GM21786 (cell line): ENCODE measurements around the gene LECT2.
A peak's percentile ranks its signal among the peaks of the same experiment; 100 is the strongest.

Source experiments
- ATAC-seq: cut with Tn5 transposase; IDR thresholded peaks from one replicate; pipeline ENCODE4 v1.9.1; 2021; ENCODE audit not compliant: unreplicated experiment

LECT2 gene

GRCh38 chr5:135978993-135979392 lies 24.2 kb upstream of the LECT2 start:
- no peak for ATAC-seq

- ATAC-seq = no peak
Observed at GRCh38 chr5:135978212-135978631, 23.4 kb upstream of the LECT2 start.

- peak; percentile 77 for ATAC-seq
Observed at GRCh38 chr5:135977375-135977928, 22.7 kb upstream of the LECT2 start.

GRCh38 chr5:135976216-135976615 lies 21.4 kb upstream of the LECT2 start:
- no peak for ATAC-seq

- ATAC-seq = no peak
Observed at GRCh38 chr5:135975122-135975521, 20.3 kb upstream of the LECT2 start.

GRCh38 chr5:135974021-135974600 lies 19.3 kb upstream of the LECT2 start:
- ATAC-seq = no peak

GRCh38 chr5:135973323-135974020 lies 18.7 kb upstream of the LECT2 start:
- no peak for ATAC-seq

- ATAC-seq = no peak
Observed at GRCh38 chr5:135971701-135972100, 16.9 kb upstream of the LECT2 start.

GRCh38 chr5:135966790-135967189 lies 12.0 kb upstream of the LECT2 start:
- no peak for ATAC-seq

GRCh38 chr5:135966165-135966564 lies 11.4 kb upstream of the LECT2 start:
- ATAC-seq = no peak

GRCh38 chr5:135965504-135965903 lies 10.7 kb upstream of the LECT2 start:
- ATAC-seq = no peak

GRCh38 chr5:135964670-135965320 lies 10.0 kb upstream of the LECT2 start:
- ATAC-seq = no peak

GRCh38 chr5:135955525-135955924 lies 742 bp upstream of the LECT2 start:
- ATAC-seq = no peak

- no peak for ATAC-seq
Observed at GRCh38 chr5:135953850-135954249, 933 bp downstream of the LECT2 start.

- ATAC-seq = no peak
Observed at GRCh38 chr5:135952683-135953082, 2.1 kb downstream of the LECT2 start.

- no peak for ATAC-seq
Observed at GRCh38 chr5:135951807-135952206, 3.0 kb downstream of the LECT2 start.

- ATAC-seq = no peak
Observed at GRCh38 chr5:135951257-135951656, 3.5 kb downstream of the LECT2 start.

- ATAC-seq = no peak
Observed at GRCh38 chr5:135950611-135951010, 4.2 kb downstream of the LECT2 start.

- no peak for ATAC-seq
Observed at GRCh38 chr5:135944967-135945560, 9.7 kb downstream of the LECT2 start.

- no peak for ATAC-seq
Observed at GRCh38 chr5:135944564-135944963, 10.2 kb downstream of the LECT2 start.

- no peak for ATAC-seq
Observed at GRCh38 chr5:135942202-135942771, 12.5 kb downstream of the LECT2 start.
